ENCODE measurements around the gene NFXL1.

- TF ChIP-seq, protein P1, sequence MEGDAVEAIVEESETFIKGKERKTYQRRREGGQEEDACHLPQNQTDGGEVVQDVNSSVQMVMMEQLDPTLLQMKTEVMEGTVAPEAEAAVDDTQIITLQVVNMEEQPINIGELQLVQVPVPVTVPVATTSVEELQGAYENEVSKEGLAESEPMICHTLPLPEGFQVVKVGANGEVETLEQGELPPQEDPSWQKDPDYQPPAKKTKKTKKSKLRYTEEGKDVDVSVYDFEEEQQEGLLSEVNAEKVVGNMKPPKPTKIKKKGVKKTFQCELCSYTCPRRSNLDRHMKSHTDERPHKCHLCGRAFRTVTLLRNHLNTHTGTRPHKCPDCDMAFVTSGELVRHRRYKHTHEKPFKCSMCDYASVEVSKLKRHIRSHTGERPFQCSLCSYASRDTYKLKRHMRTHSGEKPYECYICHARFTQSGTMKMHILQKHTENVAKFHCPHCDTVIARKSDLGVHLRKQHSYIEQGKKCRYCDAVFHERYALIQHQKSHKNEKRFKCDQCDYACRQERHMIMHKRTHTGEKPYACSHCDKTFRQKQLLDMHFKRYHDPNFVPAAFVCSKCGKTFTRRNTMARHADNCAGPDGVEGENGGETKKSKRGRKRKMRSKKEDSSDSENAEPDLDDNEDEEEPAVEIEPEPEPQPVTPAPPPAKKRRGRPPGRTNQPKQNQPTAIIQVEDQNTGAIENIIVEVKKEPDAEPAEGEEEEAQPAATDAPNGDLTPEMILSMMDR (IDR thresholded peaks at IDR 0.05; ENCODE audit: insufficient read depth, low read depth, low read length), result no peak
- no peak for TF ChIP-seq EZH2 (IDR thresholded peaks at IDR 0.05; ENCODE audit: insufficient read depth, low read length)
These were observed 543 bp downstream of the NFXL1 start for GRCh38 chr4:47913861-47914219.
